CD4-positive, alpha-beta T cell treated with Interleukin-17A for 1 hour (primary cell): ENCODE results near the gene PRG2.
"Not testable (repeated sequence)": the region's sequence is repeated elsewhere in the genome, so short reads cannot be mapped to it uniquely, and the experiment has no call there.

Source experiments
- DNase-seq: peaks from one replicate; pipeline ENCODE4 v3.0.0-alpha.2; 2020

Gene PRG2

DNA sequence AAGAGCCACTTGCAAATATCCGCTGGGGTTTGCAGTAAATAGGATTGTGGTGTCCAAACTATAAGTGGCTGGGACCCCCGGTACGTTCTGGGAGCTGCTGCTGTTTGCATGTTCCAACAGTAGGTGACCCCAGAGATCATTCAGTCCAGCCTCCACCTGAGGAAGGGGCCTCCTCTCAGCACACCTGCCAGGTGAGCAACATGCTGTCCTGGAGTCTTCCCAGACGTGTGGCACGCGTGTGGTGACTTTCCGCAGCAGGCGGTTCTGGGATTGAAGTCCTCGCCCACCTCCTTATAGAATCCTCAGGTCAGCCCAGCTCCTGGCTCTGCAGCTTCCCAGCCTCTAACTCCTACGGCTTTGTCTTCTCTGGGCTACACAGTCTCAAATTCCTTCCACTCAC is 45.6 kb downstream of the PRG2 start:
- no peak for DNase-seq

DNA sequence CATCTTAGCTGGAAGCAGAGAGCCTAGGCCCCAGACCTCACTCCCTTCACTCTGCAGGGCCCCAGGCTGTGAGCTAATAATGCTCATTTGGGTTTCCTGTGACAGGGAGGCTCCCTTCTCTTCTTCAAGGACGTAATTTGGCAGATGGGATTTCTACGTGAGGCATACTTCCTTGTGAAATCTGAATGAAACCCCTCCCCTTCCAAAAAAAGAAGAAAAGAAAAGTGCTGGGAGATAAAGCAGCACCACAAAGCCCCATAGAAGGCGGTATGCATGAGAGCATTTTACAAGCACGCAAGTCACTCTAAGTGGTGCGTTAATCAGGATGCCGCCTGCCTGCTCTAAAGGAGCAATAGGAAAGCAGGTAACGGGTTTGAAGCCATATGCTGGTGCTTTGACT is 46.6 kb downstream of the PRG2 start:
- no peak for DNase-seq

DNA sequence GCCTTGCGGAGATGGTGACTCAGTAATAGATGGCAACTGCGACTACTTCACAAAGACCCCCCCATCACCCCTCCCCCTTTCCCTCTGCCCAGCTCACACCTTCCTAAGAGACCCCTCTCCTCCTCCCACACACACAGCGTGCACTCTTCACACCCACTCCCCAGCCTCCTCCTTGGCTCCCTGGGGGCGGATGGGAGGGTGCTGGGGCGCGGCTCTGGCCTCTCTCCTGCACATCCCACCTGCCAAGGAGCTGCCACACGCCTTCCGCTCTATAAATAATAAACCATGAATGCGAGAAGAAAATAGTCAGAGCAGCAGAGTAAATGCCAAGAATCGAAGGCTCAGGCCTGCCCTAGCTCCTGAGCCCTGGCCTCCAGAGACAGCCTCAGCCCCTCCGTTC is 47.7 kb downstream of the PRG2 start:
- no peak for DNase-seq

DNA sequence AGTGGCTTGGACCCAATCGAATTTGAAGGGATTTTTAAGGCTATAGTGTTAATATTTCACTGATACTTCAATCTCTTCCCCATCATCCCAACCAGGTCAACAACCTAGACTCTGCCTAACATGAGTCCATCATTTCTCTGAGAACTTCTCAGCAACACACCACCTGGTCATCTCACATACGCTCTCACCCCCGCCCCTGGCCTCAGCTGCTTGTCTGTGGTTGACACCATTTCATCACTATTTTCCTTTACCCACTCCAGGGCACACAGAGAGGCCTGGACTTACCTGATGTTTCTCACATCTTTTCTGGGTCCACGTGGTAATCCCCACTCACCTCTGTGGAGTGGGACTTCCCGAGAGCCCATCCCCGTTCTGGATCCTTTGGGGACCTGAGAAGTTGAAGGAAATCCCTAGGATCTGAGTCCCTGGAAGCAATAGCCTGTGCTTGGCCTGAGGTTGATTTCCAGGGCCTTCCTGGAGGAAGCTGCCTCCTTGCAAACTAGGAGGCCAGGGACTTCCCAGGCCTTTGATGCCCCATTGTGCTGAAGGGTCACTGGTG is 49.1 kb downstream of the PRG2 start:
- DNase-seq, result no peak

DNA sequence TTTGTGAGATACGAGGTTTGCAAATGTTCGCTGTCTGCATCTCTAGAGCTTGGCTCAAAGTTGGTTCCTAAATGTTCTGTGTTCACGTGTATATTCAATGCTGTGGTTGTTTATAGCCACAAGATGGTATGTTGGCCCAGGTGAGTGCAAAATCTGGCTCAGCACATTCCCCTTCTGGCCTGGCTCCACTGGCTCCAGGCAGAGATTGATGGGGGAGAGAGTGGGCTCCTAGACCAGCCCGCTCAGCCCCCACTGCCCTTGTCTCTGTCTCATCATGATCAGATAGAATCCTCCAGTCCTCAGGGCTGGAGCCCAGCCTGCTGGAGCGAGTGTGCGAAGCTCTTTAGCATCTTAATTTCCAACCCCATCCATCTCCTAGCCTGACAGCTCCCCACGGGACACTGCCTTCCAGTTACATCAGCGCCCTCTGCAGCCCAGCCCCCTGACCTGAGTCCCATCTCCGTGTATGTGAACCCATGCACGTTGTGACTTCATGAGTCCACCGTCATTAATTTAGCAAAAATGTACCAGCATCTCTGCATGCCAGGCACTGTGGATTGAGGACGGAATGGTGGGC is 50.3 kb downstream of the PRG2 start:
- DNase-seq, result no peak

DNA sequence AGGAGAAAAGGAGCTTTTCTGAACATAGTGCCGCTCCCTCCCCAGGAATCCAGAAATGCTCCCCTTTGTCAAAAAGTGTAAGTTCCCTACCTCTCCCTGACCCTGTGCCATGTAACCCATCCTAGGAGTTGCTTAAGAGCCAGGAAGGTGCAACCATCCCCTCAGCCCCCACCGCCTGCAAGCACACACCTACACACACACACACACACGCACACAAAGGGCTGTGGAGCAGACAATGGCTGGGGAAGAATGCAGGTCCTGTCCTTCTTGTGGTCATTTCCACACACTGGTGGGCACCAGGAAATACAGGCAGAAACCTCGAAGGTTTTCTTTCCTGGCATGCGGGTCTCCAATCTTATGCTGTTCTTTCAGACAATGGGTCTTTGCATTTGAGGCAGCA is 51.1 kb downstream of the PRG2 start:
- DNase-seq, result no peak

DNA sequence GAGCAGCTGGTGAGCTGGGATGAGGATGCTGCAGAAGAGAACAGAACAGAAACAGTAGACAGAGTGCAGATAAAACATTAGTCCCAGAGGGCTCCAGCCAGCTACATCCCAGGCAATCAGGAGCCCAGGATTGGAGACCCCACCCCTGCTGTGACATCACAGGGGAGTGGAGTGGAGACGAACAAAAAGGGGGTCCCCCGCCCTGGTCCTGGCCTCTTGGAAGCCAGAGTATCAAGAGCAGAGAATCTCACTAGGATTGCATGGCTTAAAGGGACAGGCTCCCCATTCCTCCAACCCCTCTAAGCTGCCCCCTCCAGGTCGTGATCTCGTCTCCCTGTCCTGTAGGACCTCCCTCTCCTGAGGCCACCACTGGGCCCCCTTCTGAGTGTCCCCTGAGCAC is 52.3 kb downstream of the PRG2 start, which contains the start of gene P2RX3:
Gene P2RX3, plus strand, starts transcription at position 211 of the 400 bp plus-strand sequence. CDS start 199 bp downstream, outside the sequence.
- no peak for DNase-seq

DNA sequence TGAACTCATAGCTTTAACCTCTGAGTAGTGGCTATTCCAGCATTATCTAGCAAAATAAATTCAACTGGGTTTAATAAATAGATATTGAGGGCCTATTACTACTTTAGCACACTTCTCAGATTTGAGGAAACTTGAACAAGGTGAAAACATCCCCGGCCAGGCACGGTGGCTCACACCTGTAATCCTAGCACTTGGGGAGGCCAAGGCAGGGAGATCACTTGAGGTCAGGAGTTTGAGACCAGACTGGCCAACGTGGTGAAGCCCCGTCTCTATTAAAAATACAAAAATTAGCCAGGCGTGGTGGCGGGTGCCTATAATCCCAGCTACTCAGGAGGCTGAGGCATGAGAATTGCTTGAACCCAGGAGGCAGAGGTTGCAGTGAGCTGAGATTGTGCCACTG is 53.6 kb downstream of the PRG2 start:
- not testable (repeated sequence) for DNase-seq
